HCT116 (cell line): ENCODE results near the gene SRSF7. TPM values are rescaled to one million over a fixed set of nuclear protein-coding genes. Genes with fewer than 3 reads are reported as not detected.

Experiments
- ATAC-seq: fragments of 200-7000 bp; cut with Tn5 transposase; 2 replicates; pipeline ENCODE4 v1.9.1; 2020; ENCODE audit warnings: mild to moderate bottlenecking, moderate library complexity
- BruUV-seq: library from RNA; stranded (reverse); fragments of 400-500 nt; replicated peaks from 2 replicates; lab custom pipeline; 2021; lab: Mats Ljungman, UMichigan
- CTCF ChIA-PET: fragments of 300-600 bp; sonication (Branson Sonifier 250); formaldehyde crosslinking; loops from one replicate; lab custom pipeline; 2021; ENCODE audit warnings: antibody characterized with exemption; lab: Charles Lee
- POLR2A ChIA-PET: fragments of 300-600, 350-600 bp; sonication (Branson Sonifier 250); formaldehyde crosslinking; loops from one replicate; lab custom pipeline; 2021; ENCODE audit warnings: antibody characterized with exemption; lab: Charles Lee
- RAD21 ChIA-PET, 2 experiments: fragments of 300-600 bp; sonication (Branson Sonifier 250); formaldehyde crosslinking; loops; one replicate each; lab custom pipeline; 2023; ENCODE audit warnings: low total read pairs in 2 of 2; ENCODE audit not compliant: uncharacterized antibody in 2 of 2, unreplicated experiment in 2 of 2, low non-redundant PET in 1 of 2; lab: Charles Lee
- DNase-seq: peaks from one replicate; pipeline ENCODE4 v3.0.0-alpha.2; 2010; ENCODE audit warnings: low read depth, low spot score
- H2AFZ ChIP-seq: fragments of 200-600 bp; shearing (Covaris generic), sonication (generic); 2 replicates; pipeline ENCODE4 v1.6.1; 2017; ENCODE audit warnings: low read depth, mixed run types, mixed read lengths, antibody characterized with exemption, low read length; ENCODE audit not compliant: poor library complexity, severe bottlenecking
- H3K27ac ChIP-seq: 2 replicates; pipeline ENCODE4 v1.5.1; 2012; ENCODE audit warnings: low read depth, low read length
- H3K27me3 ChIP-seq: fragments of 200-600 bp; sonication (generic); 2 replicates; pipeline ENCODE4 v1.6.1; 2016; ENCODE audit warnings: mixed run types, low read length, mixed read lengths; ENCODE audit not compliant: insufficient read depth
- H3K36me3 ChIP-seq, 2 experiments: fragments of 200-500 bp in 1 of 2; fragments of 200-600 bp in 1 of 2; sonication (Bioruptor generic) in 1 of 2; sonication (generic) in 1 of 2; 2 replicates each; pipeline versions ENCODE4 v1.5.1 to v1.6.1; 2014 to 2016; ENCODE audit warnings: low read length in 2 of 2, inconsistent platforms in 1 of 2, mixed read lengths in 1 of 2, mixed run types in 1 of 2; ENCODE audit not compliant: insufficient read depth in 2 of 2, control insufficient read depth in 1 of 2
- H3K4me1 ChIP-seq, 2 experiments: fragments of 200-600 bp in 1 of 2; sonication (generic) in 1 of 2; 2 replicates each; pipeline versions ENCODE4 v1.5.1 to v1.6.1; 2012 to 2017; ENCODE audit warnings: low read length in 2 of 2, inconsistent platforms in 1 of 2, mild to moderate bottlenecking in 1 of 2, mixed read lengths in 1 of 2, mixed run types in 1 of 2, moderate library complexity in 1 of 2; ENCODE audit not compliant: insufficient read depth in 2 of 2, control insufficient read depth in 1 of 2
- H3K4me2 ChIP-seq: fragments of 200-600 bp; sonication (generic); 2 replicates; pipeline ENCODE4 v1.6.1; 2017; ENCODE audit warnings: mixed run types, low read length, mixed read lengths
- H3K4me3 ChIP-seq, 2 experiments: fragments of 200-600 bp in 1 of 2; sonication (generic) in 1 of 2; replicated peaks in 1 of 2; 2 replicates each; pipeline ENCODE4 v1.5.1; 2011 to 2016; ENCODE audit warnings: low read length in 2 of 2, control low read depth in 1 of 2, low read depth in 1 of 2, mild to moderate bottlenecking in 1 of 2, mixed read lengths in 1 of 2, mixed run types in 1 of 2
- H3K79me2 ChIP-seq: fragments of 200-600 bp; sonication (generic); 2 replicates; pipeline ENCODE4 v1.6.1; 2017; ENCODE audit warnings: mild to moderate bottlenecking, mixed run types, low read length, moderate library complexity, mixed read lengths; ENCODE audit not compliant: insufficient read depth
- H3K9ac ChIP-seq: fragments of 200-600 bp; sonication (generic); 2 replicates; pipeline ENCODE4 v1.6.1; 2016; ENCODE audit warnings: low read length, mixed read lengths
- H3K9me2 ChIP-seq: fragments of 200-600 bp; sonication (generic), shearing (Covaris generic); 2 replicates; pipeline ENCODE4 v1.6.1; 2017; ENCODE audit warnings: mixed run types, mild to moderate bottlenecking, moderate library complexity; ENCODE audit not compliant: insufficient read depth
- H3K9me3 ChIP-seq, 2 experiments: fragments of 200-500 bp in 1 of 2; fragments of 200-600 bp in 1 of 2; sonication (Bioruptor generic) in 1 of 2; sonication (generic) in 1 of 2; 2 replicates each; pipeline ENCODE4 v1.6.1; 2014 to 2017; ENCODE audit warnings: low read length in 2 of 2, mixed read lengths in 2 of 2, inconsistent platforms in 1 of 2, low read depth in 1 of 2, mild to moderate bottlenecking in 1 of 2, mixed run types in 1 of 2, moderate library complexity in 1 of 2; ENCODE audit not compliant: control insufficient read depth in 1 of 2, insufficient read depth in 1 of 2
- H4K20me1 ChIP-seq: fragments of 200-600 bp; sonication (generic), shearing (Covaris generic); 2 replicates; pipeline ENCODE4 v1.6.1; 2017; ENCODE audit warnings: mixed run types, mild to moderate bottlenecking, moderate library complexity; ENCODE audit not compliant: insufficient read depth
- ATF3 ChIP-seq: IDR thresholded peaks from 2 replicates; pipeline ENCODE4 v1.6.1; 2012
- CBX3 ChIP-seq: IDR thresholded peaks from 2 replicates; pipeline ENCODE4 v1.6.1; 2012; ENCODE audit warnings: low read depth
- CEBPB ChIP-seq: IDR thresholded peaks from 2 replicates; pipeline ENCODE4 v1.6.1; 2012; ENCODE audit warnings: low read depth
- EGR1 ChIP-seq: IDR thresholded peaks from 2 replicates; pipeline ENCODE4 v1.6.1; 2012; ENCODE audit warnings: low read depth
- ELF1 ChIP-seq: IDR thresholded peaks from 2 replicates; pipeline ENCODE4 v1.6.1; 2012; ENCODE audit warnings: low read depth, borderline replicate concordance
- EZH2 ChIP-seq: fragments of 200-600 bp; sonication (generic); IDR thresholded peaks from 2 replicates; pipeline ENCODE4 v1.6.1; 2017; ENCODE audit warnings: antibody characterized with exemption, mixed run types
- EZH2phosphoT487 ChIP-seq: fragments of 200-600 bp; IDR thresholded peaks from 2 replicates; pipeline ENCODE4 v1.6.1; 2018; ENCODE audit warnings: antibody characterized with exemption, borderline replicate concordance
- JUND ChIP-seq: IDR thresholded peaks from 2 replicates; pipeline ENCODE4 v1.6.1; 2012
- POLR2A ChIP-seq: IDR thresholded peaks from 2 replicates; pipeline ENCODE4 v1.7.0; 2011; ENCODE audit warnings: borderline replicate concordance; ENCODE audit not compliant: insufficient read depth, insufficient read length; ENCODE audit errors: extremely low read depth
- POLR2AphosphoS5 ChIP-seq: IDR thresholded peaks from 2 replicates; pipeline ENCODE4 v1.6.1; 2011; ENCODE audit warnings: mild to moderate bottlenecking, low read depth, low read length, moderate library complexity
- SIN3A ChIP-seq: IDR thresholded peaks from 2 replicates; pipeline ENCODE4 v1.6.1; 2012; ENCODE audit warnings: low read depth
- SP1 ChIP-seq: IDR thresholded peaks from 2 replicates; pipeline ENCODE4 v1.6.1; 2012; ENCODE audit warnings: low read depth
- SRF ChIP-seq: IDR thresholded peaks from 2 replicates; pipeline ENCODE4 v1.6.1; 2012; ENCODE audit warnings: low read depth
- TCF7L2 ChIP-seq: IDR thresholded peaks from 2 replicates; pipeline ENCODE4 v1.7.0; 2011; ENCODE audit warnings: borderline replicate concordance, inconsistent platforms; ENCODE audit not compliant: insufficient read depth, insufficient read length; ENCODE audit errors: extremely low read depth
- ZFX ChIP-seq: fragments of 450-650 bp; IDR thresholded peaks from 2 replicates; pipeline ENCODE4 v1.6.1; 2017
- ZNF274 ChIP-seq: fragments of 200-500 bp; sonication (Bioruptor generic); IDR thresholded peaks from 2 replicates; pipeline ENCODE4 v1.6.1; 2014; ENCODE audit warnings: mild to moderate bottlenecking, low read depth, low read length, inconsistent platforms
- intact Hi-C: fragments of 100-400 bp; cut with micrococcal nuclease; formaldehyde crosslinking; loops from 2 replicates; pipeline ENCODE4 v1.10.0; 2022
- total RNA-seq: library from RNA; stranded (reverse); gene quantifications from one replicate; pipeline ENCODE4 v1.2.1, GENCODE V29; 2021; ENCODE audit not compliant: unreplicated experiment
- TF ChIP-seq, protein P1 (sequence below): IDR thresholded peaks from 2 replicates; pipeline ENCODE4 v1.6.1; 2012
- TF ChIP-seq, protein P2 (sequence below): IDR thresholded peaks from 2 replicates; pipeline ENCODE4 v1.6.1; 2011; ENCODE audit warnings: mild to moderate bottlenecking, low read length, moderate library complexity; ENCODE audit not compliant: insufficient replicate concordance; ENCODE audit errors: extremely low read depth
- TF ChIP-seq, protein P3 (sequence below): IDR thresholded peaks from 2 replicates; pipeline ENCODE4 v1.6.1; 2012; ENCODE audit warnings: low read depth

Gene SRSF7
- total RNA-seq, 1 experiment from 2014 or later: 215 TPM

GRCh38 chr2:38748391-38748790 is 2.8 kb downstream of the SRSF7 start:
- TF ChIP-seq CBX3 (no peak), SRF (no peak), TCF7L2 (no peak), SP1 (no peak), ZFX (no peak), EGR1 (no peak), ZNF274 (no peak), EZH2 (no peak), ELF1 (no peak), CEBPB (no peak), POLR2AphosphoS5 (no peak), POLR2A (no peak), EZH2phosphoT487 (no peak), ATF3 (no peak), SIN3A (no peak), JUND (no peak)
- TF ChIP-seq, protein P1, sequence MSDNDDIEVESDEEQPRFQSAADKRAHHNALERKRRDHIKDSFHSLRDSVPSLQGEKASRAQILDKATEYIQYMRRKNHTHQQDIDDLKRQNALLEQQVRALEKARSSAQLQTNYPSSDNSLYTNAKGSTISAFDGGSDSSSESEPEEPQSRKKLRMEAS: no peak
- TF ChIP-seq, protein P2, sequence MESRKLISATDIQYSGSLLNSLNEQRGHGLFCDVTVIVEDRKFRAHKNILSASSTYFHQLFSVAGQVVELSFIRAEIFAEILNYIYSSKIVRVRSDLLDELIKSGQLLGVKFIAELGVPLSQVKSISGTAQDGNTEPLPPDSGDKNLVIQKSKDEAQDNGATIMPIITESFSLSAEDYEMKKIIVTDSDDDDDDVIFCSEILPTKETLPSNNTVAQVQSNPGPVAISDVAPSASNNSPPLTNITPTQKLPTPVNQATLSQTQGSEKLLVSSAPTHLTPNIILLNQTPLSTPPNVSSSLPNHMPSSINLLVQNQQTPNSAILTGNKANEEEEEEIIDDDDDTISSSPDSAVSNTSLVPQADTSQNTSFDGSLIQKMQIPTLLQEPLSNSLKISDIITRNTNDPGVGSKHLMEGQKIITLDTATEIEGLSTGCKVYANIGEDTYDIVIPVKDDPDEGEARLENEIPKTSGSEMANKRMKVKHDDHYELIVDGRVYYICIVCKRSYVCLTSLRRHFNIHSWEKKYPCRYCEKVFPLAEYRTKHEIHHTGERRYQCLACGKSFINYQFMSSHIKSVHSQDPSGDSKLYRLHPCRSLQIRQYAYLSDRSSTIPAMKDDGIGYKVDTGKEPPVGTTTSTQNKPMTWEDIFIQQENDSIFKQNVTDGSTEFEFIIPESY: no peak
- TF ChIP-seq, protein P3, sequence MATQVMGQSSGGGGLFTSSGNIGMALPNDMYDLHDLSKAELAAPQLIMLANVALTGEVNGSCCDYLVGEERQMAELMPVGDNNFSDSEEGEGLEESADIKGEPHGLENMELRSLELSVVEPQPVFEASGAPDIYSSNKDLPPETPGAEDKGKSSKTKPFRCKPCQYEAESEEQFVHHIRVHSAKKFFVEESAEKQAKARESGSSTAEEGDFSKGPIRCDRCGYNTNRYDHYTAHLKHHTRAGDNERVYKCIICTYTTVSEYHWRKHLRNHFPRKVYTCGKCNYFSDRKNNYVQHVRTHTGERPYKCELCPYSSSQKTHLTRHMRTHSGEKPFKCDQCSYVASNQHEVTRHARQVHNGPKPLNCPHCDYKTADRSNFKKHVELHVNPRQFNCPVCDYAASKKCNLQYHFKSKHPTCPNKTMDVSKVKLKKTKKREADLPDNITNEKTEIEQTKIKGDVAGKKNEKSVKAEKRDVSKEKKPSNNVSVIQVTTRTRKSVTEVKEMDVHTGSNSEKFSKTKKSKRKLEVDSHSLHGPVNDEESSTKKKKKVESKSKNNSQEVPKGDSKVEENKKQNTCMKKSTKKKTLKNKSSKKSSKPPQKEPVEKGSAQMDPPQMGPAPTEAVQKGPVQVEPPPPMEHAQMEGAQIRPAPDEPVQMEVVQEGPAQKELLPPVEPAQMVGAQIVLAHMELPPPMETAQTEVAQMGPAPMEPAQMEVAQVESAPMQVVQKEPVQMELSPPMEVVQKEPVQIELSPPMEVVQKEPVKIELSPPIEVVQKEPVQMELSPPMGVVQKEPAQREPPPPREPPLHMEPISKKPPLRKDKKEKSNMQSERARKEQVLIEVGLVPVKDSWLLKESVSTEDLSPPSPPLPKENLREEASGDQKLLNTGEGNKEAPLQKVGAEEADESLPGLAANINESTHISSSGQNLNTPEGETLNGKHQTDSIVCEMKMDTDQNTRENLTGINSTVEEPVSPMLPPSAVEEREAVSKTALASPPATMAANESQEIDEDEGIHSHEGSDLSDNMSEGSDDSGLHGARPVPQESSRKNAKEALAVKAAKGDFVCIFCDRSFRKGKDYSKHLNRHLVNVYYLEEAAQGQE: no peak
- Histone ChIP-seq H3K4me1 (peaks cover 9 to 17% of the 10 kb centered on the region in 2 experiments), H3K9me2 (no peaks in the 10 kb centered on the region), H4K20me1 (peaks cover 71% of the 10 kb centered on the region; the same call in 1 of the 2 replicates), H3K4me2 (no peak overlapping the region), H3K36me3 (peaks cover 59 to 72% of the 10 kb centered on the region in 2 experiments), H3K79me2 (peaks cover 77% of the 10 kb centered on the region), H2AFZ (no peak overlapping the region), H3K9me3 (no peaks in the 10 kb centered on the region), H3K27ac (no peak overlapping the region), H3K9ac (no peak overlapping the region), H3K4me3 (no peak overlapping the region), H3K27me3 (no peaks in the 10 kb centered on the region)
- BruUV-seq: no TSS peak
- ChIA-PET CTCF (no interaction called here), RAD21 (interaction anchor here in 1 of 2 experiments (0.5 kb wide), 1 partner anchor 1352 kb away, joined by 3 read pairs; no protein-coding TSS in a partner anchor), POLR2A (no interaction called here)
- intact Hi-C loops: no loop called here
- ATAC-seq: no peak
- DNase-seq: no peak
